Activated CD8-positive, alpha-beta memory T cell treated with anti-CD3 and anti-CD28 coated beads for 24 hours (primary cell): ENCODE data around the gene SIAH3.
"Not testable (repeated sequence)": the region's sequence is repeated elsewhere in the genome, so short reads cannot be mapped to it uniquely, and the experiment has no call there.

Experiments used
- DNase-seq: peaks from one replicate; pipeline ENCODE4 v3.0.0-alpha.2; 2020

Gene SIAH3

DNA sequence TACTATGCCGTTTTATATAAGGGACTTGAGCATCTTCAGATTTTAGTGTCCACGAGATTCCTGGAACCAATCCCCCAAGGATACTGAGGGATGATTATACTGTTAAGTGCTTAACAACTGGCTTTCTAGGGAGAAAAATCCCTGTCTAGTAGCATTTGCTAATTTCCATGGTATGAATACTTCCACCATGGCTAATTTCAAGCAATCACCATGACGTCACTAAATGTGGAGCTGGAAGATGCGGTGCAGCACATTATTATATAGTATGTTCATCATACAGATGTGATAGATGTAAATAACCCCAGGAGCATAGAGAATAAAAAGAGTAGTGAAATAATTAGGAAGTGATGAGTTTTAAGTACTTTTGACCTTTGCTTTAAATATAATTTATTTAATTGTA is 72.7 kb downstream of the SIAH3 start:
- DNase-seq, result no peak

DNA sequence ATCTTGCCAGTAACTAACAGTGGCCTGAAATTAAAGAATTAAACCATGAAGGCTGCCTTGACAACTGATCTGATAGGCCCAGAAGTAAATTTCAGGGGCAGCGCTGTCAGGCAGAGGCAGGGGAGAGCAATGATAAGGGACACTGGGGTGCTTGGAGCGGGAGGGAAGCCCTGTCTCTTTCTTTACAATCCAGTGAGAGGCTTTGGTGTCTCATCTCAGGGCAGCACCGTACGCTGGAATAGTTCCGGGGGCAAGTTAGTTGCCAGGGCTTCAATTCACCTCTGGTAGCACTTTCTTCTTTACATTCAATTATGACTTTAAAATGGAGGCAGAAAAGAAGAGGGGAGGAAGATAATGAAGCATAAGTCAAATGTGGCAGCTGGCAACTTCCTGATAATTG is 74.8 kb downstream of the SIAH3 start:
- no peak for DNase-seq

DNA sequence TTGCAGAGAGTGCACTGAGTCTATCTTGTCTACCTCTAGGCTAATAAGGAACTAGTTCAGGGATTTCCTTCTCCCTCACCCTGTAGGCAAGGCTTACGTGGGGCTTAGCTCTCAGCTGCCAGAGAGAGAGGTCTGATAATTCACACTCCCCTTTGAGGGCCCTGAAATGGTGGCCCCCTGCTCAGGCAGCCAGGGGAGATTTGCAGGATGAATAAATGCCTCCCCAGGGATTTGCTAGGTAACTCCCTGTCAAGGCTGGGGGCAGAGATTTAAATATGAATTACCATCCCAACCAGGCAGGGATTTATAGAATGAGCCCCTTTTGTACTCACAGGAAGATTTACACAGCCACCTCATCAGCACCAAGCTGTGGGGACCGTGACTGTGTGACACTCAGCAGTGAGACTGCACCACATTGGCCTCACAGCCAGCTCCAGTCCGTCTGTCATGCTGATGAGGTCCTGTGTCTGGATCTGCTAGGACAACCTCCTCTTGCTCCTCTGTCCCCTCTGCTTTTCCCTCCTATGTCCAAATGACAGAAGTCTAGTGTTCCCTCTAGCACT is 76.1 kb downstream of the SIAH3 start:
- no peak for DNase-seq

DNA sequence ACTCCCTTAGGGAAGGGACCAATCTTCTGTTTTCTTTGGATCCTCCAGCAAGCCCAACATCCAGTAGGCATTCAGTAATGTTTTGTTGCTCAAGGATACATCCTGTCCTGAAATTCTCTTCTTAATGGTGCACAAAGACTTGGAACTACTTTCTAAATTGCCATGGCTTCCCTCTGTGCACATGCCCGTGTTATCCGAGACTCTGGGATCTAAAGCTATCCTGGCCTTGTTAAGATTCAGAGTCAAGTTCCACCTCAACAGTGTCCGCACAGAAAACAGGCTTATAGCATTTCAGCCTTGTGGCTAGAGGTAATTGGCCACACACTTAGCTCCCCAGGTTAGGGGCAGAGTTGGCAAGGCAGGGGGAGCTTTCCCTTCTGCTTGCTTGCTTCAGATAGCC is 77.6 kb downstream of the SIAH3 start:
- DNase-seq, result no peak

DNA sequence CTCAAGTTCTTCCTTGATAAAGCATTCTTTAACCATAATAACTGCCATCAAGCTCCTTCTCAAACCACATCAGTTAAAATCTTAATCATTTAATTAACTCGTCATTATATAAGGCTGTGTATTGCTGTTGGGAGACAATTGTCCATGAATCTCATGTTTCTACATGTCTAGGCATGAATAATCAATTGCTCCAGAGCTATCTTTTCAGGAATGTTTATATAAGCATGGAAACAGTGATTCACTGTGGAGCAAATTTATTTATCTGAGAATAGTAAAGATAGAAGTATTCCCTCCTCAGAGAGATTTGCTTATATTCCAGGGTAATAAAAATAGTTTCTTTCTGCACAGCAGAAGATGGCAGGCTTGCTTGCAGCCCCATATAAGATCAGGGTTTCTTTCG is 78.3 kb downstream of the SIAH3 start:
- no peak for DNase-seq

DNA sequence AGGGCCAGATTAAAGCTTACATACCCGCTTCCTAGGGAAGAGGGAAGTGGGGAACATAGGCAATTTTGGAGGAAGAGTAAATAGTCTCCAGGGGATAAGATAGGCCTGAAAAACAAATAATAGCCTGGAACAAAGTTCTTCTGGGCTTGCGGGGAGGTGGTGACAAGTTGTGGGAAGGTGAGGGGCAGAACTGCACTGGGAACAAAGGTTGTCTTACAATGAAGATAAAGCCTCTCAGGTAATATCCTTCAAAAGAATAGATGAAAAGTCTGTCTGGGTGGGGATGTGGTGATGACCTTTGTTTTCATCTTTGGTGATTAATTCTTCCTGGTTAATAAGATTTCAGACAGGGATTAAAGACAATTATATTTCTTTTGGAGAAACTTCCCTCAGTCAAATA is 80.7 kb downstream of the SIAH3 start:
- no peak for DNase-seq

DNA sequence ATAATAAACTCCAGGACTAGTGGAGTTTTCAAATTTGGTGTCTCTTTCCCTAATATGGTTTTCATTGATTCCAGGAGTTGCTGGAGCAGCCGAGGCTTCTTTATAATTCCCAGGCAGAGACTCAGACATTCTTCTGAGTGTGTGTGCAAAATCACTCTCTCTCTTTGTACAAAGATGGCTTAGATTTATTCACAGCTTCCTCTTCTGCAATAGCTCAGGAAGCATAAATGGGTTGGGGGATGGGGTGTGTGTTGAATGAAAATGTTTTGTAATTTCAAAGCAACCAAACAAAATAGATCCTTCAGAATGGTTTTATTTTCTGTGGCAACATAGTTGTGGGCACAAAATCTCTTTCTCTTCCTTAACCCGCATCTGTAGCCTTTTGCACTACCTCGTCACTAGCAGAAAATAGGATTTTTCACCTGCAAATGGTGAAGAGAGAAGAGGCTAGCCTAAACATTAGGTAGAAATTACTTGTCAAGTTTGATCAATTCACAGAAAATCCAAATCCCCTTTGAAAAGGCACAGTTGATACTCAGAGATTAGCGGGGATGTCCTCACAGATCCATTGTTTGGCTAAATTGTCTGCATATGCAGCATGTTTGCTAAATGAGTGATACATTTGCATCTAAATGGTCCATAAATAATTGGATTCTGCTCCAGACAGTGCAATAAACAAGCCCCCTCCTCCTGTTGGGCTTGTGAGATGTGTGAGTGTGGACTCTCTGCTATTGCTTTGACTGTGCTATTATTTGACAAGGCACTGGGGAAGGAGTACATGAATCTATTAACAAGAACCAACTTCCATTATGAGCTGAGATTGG is 82.7 kb downstream of the SIAH3 start:
- DNase-seq, result no peak

DNA sequence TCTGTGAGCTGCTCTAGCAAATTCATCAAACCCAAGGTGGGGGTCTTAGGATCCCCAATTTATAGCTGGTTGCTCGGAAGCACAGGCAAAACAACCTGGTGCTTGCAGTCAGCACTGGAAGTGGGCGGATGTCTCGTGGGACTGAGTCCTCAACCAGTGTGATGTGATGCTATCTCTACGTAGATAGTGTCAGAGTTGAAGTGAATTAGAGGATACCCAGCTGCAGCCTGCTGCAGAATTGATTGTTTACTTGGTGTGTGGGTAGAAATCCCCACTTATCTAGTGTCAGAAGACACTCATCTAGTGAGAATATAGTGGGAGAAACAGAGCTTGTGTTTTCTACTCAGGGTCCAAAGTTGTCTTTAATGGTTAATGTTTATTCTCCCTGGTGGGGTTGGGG is 86.1 kb downstream of the SIAH3 start:
- DNase-seq, result no peak

DNA sequence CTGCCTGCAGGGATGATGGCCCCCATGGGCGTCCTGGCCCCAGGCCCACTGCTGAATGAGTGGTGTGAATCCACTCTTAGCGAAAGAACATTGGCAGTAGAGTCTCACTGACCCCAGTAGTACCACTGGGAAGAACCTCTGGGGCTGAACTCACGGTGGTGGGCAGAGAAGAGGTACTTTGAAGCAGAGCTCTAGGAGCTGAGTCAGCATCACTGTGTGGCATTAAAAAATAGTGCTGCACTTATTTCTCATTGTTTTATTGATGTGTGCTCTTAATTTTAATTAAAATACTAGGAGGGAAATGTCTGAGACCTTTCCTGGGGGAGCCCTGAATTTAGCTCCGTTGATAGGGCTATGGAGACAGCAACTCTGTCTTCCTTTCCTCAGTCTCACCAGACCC is 88.1 kb downstream of the SIAH3 start:
- DNase-seq, result no peak

DNA sequence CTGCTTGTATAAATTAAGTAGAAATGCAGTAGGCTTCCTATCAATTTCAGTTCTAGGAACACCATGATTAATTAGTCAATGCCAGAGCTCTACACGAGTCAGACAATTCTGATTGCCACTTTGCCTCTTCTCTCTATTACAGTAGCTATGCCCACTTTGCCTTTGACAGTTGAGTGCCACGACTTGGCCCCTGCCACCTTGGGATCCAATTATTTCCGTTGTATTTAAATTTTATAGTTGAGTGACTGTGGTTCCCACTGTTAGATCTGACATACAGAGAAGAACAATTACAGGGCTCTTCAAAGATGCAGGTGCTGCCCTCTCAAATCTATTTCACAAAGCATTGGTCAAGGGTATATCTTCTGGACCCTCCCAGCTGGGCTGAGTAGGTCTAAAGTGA is 94.0 kb downstream of the SIAH3 start:
- DNase-seq, result not testable (repeated sequence)

DNA sequence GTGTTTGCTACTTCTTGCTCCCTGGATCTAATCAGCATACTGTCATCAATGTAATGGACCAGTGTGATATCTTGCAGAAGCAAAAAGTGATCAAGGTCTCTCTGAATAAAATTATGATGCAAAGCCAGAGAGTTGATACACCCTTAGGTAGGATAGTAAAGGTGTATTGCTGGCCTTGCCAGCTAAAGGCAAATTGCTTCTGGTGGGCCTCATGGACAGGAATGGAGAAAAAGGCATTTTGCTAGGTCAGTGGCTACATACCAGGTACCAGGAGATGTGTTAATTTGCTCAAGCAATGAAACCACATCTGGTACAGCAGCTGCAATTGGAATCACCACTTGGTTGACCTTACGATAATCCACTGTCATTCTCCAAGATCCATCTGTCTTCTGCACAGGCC is 95.1 kb downstream of the SIAH3 start:
- not testable (repeated sequence) for DNase-seq

DNA sequence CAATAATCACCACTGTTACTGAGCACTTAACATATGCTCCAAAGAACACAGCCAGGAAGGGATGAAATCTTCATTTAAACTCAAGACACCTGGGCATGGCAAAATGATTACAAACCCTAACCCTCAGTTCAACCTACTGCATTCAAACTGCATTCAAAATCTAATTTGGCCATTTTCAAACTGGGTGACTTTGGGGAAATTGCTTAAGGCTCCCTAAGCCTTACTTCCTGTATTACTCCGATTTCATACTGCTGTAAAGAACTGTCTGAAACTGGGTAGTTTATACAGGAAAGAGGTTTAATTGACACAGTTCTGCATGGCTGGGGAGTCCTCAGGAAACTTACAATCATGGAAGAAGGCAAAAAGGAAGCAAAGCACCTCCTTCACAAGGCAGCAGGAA is 99.0 kb downstream of the SIAH3 start:
- no peak for DNase-seq

DNA sequence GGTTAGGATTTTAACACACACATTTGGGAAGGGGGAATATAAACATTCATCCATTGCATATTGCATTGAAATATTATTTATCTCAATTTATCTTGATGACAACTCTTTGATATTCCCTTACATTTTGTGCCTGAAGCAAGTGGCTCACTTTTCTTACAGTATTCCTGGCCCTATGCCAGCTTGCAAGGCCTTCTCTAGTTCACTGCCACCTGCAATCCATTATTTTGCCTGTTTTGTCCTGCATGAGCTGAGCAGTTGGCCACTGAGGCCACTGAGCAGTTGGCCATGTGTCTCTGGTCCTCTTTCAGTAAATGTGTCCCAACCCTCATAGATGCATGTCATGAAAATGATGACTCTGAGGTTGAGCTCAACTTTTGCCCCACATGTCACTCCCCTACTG is 99.7 kb downstream of the SIAH3 start:
- no peak for DNase-seq

DNA sequence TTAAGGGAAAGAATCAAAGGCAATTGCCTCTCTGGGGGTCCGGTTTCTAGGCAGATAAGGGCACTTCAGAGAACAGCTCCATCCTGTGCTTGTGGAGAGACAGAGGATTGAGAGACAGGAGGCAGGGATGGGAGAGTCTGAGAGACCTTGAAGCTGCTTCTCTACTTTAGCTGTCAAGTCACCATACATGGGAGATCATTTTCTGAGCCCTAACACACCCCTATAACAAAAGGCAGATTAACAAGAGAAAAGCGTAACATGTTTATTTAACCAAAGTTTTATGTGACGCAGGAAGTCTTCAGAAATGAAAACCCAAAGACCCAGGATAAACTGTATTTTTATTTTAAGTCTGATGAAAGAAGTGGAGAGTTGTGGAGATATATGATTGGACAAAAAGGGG is 101.0 kb downstream of the SIAH3 start:
- no peak for DNase-seq

DNA sequence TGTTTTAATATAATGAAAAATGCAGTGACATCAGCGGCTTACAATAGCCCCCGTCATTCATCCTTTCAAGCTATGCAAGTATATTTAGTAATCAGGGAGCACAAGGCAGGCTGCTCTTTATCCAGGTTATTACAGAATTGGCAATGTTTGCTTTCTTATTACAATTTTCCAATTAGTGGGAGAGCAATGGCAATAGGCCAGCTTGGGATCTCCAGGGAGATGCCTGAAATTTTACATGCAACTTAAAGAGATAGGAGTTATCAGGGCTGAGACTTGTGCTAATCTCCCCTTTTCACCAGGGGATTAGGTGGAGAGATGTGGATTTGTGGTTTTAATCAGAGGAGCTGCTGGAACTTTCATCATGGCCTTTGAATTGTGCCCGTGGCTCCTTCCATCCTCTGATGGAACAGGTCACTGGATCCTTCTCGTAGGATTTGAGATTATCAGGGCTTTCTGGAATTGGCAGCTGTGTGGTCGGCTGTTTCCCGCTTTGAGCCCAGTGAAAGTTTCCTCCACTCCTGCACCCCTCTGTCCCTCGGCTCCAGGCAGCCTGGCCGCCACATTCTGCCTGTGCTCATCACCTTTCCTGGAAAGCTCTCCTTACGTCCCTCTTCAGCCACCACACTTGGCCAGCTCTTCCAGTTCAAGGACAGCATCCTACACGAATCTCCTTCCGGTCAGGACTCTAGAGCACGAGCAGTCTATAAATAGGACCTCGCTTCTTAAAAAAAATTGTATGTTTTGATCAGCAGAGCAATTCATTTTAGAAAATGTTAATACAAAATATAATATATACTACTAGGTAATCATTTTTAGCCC is 102.4 kb downstream of the SIAH3 start:
- DNase-seq, result no peak

DNA sequence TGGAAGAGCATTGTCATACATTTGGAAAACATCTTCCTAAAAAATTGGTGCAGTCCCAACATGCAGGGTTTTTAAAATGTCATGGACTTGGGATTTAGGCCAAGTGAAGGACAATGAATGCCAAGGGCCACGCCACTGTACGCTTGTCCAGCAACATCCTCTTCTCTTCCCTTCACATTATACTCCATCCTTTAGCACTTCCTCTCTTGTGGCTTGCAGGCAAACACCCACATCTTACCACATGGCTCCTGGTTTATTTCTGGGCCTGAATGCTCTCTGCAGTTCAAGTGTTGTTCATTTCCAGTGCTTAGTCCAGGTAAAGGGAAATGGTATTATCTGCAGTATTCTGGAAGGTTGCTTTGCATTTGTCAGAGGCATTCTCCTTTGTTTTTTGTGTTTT is 104.5 kb downstream of the SIAH3 start:
- DNase-seq, result no peak

DNA sequence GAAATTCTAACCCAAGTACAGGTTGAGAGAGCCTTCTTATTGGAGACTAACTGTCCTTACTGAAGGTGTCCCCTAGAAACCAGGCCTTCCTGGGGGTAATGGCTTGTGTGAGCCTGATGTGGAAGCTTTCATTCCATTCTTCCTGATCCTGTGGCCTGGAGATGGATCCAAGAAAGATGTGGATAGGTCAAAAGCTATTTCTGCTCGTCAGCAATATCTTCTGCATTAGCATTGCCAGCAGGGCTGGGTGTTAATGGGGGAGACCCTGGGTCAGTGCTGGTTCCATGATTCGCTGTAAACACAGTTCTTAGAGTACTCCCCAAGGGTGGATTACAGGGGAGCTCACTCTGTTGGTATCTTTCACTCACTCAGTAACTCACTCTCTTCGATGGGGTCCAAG is 106.6 kb downstream of the SIAH3 start:
- no peak for DNase-seq

DNA sequence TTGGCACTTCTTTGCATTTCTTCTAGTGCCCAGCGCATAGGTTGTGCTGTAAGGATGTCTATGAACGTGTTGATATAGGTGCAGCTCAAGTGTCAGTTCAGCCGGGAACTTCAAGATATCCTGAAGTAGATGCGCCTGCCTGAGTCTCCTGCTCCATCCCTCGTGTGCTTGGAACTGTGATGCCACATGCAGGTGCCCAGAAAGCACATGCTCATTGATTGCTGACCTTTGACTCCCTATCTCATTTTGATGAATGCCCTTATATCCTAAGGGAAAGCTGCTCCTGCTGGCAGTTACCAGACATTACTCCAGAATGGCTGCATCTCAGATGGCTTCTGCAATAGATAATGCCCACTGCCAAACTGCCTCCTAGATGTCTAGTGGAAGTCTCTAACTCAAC is 108.6 kb downstream of the SIAH3 start:
- no peak for DNase-seq

DNA sequence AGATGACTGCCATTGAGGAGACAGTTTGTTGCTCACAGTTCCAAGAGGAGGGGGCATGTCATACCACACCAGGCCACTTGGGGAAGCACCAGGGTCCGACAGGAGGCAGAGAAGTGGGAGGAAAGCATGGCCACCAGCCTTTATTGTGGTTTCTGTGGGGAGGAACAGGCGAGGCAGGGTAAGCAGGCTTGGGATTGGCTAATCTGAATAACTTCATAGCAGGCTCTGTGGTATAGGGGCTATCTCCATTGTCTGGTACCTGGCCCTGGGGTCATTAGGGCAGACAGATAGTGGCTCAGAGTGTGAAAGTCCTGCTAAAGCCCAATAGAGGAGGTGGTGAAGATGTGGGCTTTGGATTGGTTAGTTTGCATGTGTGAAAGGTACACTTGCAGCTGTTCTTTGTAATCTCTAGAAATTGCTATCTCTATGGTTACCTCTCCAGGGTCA is 114.0 kb downstream of the SIAH3 start:
- DNase-seq, result no peak

DNA sequence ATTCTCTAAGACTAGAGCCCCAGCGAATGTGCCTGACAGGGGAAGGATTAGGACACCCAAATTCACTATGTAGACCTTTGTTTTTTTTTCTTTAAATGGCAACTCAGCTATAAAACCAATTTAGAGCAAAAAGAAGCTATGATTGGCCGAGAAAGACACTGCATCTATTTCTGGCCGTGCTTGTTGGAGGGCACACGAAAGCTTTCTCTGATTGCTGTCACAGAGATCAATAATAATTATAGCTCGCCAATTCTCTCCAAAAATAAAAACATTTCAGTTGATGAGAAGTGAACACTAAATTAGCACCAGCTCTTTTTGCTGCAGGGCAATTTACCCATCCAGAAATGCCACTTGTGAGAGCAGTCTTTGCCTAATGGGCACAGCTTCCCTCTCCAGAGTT is 118.2 kb downstream of the SIAH3 start:
- no peak for DNase-seq

DNA sequence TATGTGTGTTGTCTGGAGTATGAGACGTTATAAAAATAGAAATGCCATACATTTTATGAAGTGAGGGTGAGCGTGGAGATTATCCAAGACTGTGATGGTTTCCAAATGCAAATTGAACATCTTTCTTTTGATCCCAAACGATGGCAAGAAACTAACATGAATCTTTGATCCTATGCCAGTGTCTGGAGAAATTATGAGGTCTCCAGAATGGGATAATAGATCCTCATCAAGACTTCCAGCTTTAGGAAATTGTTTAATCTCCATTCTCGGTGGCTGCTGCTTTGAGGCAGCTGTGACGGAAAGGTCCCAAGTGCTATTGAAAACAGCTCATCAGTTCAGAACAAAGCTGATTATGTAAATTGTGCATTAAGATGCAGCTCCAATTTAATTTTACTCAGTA is 118.6 kb downstream of the SIAH3 start:
- no peak for DNase-seq

DNA sequence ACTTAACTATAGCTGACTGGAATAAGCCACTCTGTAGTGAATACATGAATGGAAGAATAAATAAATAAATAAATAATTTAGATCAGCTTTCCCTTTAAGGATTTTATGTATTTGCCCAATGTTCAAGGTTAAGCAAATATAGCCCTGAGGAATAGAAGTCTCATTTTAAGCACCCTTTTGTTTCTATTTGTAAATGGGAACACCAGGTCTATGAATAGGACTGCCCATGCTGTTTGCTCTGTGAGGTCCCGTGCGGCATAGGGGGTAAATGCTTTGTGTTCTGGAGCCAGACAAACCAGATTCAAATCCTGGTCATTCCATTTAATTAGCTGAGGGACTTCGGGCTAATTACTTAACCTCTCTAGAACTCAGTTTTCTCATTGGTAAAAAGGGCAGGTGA is 120.1 kb downstream of the SIAH3 start:
- DNase-seq, result no peak

DNA sequence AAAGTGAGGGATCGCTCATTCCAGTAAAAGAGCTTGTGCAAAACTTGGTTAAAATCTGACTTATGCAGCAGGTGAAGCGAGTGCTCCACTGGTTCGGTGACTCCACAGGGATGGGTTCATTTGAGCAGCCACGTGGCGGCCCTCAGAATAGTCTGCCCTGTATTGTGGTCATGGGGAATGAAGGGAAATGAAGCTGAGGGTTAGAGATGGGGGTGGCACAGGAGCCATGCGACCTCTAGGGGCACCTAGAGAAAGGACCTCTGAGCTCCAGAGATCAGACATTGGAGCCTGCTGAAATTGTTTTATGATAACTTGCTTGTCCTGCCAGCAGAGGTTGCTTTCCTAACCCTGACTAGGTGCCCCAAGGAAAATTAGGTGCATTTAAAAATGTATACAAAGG is 122.8 kb downstream of the SIAH3 start:
- no peak for DNase-seq
